Gastrocnemius medialis (tissue), 4 donors: Measurements from ENCODE around the gene UBAP1L.

ENCODE experiments used
- CTCF ChIP-seq, 5 experiments: fragments of 450-650 bp in 3 of 5; fragments of 200-600 bp in 2 of 5; sonication (generic) in 2 of 5; IDR thresholded peaks in 4 of 5; conservative IDR thresholded peaks in 1 of 5; 1 replicate in 4 of 5; 2 replicates in 1 of 5; pipeline ENCODE4 v1.5.1; 2016 to 2019; ENCODE audit warnings: antibody characterized with exemption in 5 of 5, mild to moderate bottlenecking in 3 of 5, moderate library complexity in 3 of 5
- POLR2A ChIP-seq, 2 donors: fragments of 450-650 bp; IDR thresholded peaks; one replicate each; pipeline ENCODE4 v1.6.1; 2017; ENCODE audit warnings: antibody characterized with exemption in 2 of 2, mild to moderate bottlenecking in 2 of 2, moderate library complexity in 2 of 2

GRCh38 chr15:65084500-65085206 lies 30.3 kb downstream of the UBAP1L start:
- no peak for TF ChIP-seq CTCF (IDR thresholded peaks at IDR 0.05 in 4 of 5, conservative IDR thresholded peaks at IDR 0.05 in 1 of 5)
- TF ChIP-seq POLR2A (IDR thresholded peaks at IDR 0.05) = no peak
